SK-N-SH treated with all-trans-retinoic acid at 6 μM for 48 hours (cell line): ENCODE results near the gene FAM111B.

Source experiments
- ARNTL ChIP-seq: fragments of 450-650 bp; formaldehyde crosslinking; IDR thresholded peaks from 2 replicates; pipeline ENCODE4 v1.5.0; 2020; ENCODE audit warnings: low read depth, mild to moderate bottlenecking, moderate library complexity, borderline replicate concordance
- BACH2 ChIP-seq: fragments of 250-450 bp; sonication (Bioruptor Pico); IDR thresholded peaks from 2 replicates; pipeline ENCODE4 v1.9.0; 2021; ENCODE audit warnings: mild to moderate bottlenecking, borderline replicate concordance
- GLIS3 ChIP-seq: fragments of 250-450 bp; sonication (Bioruptor Pico); IDR thresholded peaks from 2 replicates; pipeline ENCODE4 v1.5.0; 2020; ENCODE audit warnings: mild to moderate bottlenecking, moderate library complexity
- ISL1 ChIP-seq: fragments of 250-450 bp; sonication (Bioruptor Pico); IDR thresholded peaks from 2 replicates; pipeline ENCODE4 v2.1.2; 2022; ENCODE audit warnings: mild to moderate bottlenecking, moderate library complexity
- PATZ1 ChIP-seq: fragments of 250-450 bp; sonication (Bioruptor Pico); IDR thresholded peaks from 2 replicates; pipeline ENCODE4 v1.8.0; 2020; ENCODE audit warnings: mild to moderate bottlenecking, moderate library complexity, borderline replicate concordance
- POU6F1 ChIP-seq: fragments of 250-450 bp; sonication (Bioruptor Pico); IDR thresholded peaks from 2 replicates; pipeline ENCODE4 v1.8.0; 2021; ENCODE audit warnings: low read depth, mild to moderate bottlenecking, moderate library complexity, borderline replicate concordance
- PPARA ChIP-seq: fragments of 250-450 bp; sonication (Bioruptor Pico); IDR thresholded peaks from 2 replicates; pipeline ENCODE4 v1.5.0; 2020; ENCODE audit warnings: mild to moderate bottlenecking, borderline replicate concordance
- RARB ChIP-seq: fragments of 250-450 bp; sonication (Bioruptor Pico); IDR thresholded peaks from 2 replicates; pipeline ENCODE4 v1.8.0; 2021; ENCODE audit warnings: mild to moderate bottlenecking, moderate library complexity
- ZFP3 ChIP-seq: fragments of 250-450 bp; sonication (Bioruptor Pico); IDR thresholded peaks from 2 replicates; pipeline ENCODE4 v1.5.0; 2020; ENCODE audit warnings: mild to moderate bottlenecking, moderate library complexity

GRCh38 chr11:59141191-59141590 is 34.2 kb downstream of the FAM111B start:
- no peak for TF ChIP-seq RARB (CRISPR knock-in tag)
- TF ChIP-seq PATZ1 (CRISPR knock-in tag), result no peak
- TF ChIP-seq GLIS3 (CRISPR knock-in tag), result no peak
- TF ChIP-seq ISL1 (CRISPR knock-in tag), result no peak
- no peak for TF ChIP-seq BACH2 (CRISPR knock-in tag)
- no peak for TF ChIP-seq ZFP3
- no peak for TF ChIP-seq ARNTL (CRISPR knock-in tag)
- TF ChIP-seq PPARA, result no peak
- TF ChIP-seq POU6F1 (CRISPR knock-in tag), result no peak
